Left kidney (tissue), 8 donors: ENCODE data around the gene RABEP1. TPM values are rescaled to one million over a fixed set of nuclear protein-coding genes. Genes with fewer than 3 reads are reported as not detected.
"Not testable (repeated sequence)": the region's sequence is repeated elsewhere in the genome, so short reads cannot be mapped to it uniquely, and the experiment has no call there.

Experiments
- DNase-seq: peaks from one replicate; pipeline ENCODE4 v3.0.0-alpha.2; 2013
- long read RNA-seq, 8 donors: transcript quantifications; one replicate each; lab custom pipeline, GENCODE V29; 2026
- polyA plus RNA-seq: library from polyadenylated mRNA; unstranded; fragments of 120-200 nt; gene quantifications from one replicate; pipeline ENCODE4 v1.2.1, GENCODE V29; 2013; ENCODE audit not compliant: insufficient read length

The RABEP1 gene, protein sequence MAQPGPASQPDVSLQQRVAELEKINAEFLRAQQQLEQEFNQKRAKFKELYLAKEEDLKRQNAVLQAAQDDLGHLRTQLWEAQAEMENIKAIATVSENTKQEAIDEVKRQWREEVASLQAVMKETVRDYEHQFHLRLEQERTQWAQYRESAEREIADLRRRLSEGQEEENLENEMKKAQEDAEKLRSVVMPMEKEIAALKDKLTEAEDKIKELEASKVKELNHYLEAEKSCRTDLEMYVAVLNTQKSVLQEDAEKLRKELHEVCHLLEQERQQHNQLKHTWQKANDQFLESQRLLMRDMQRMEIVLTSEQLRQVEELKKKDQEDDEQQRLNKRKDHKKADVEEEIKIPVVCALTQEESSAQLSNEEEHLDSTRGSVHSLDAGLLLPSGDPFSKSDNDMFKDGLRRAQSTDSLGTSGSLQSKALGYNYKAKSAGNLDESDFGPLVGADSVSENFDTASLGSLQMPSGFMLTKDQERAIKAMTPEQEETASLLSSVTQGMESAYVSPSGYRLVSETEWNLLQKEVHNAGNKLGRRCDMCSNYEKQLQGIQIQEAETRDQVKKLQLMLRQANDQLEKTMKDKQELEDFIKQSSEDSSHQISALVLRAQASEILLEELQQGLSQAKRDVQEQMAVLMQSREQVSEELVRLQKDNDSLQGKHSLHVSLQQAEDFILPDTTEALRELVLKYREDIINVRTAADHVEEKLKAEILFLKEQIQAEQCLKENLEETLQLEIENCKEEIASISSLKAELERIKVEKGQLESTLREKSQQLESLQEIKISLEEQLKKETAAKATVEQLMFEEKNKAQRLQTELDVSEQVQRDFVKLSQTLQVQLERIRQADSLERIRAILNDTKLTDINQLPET
- polyA plus RNA-seq = 76.8 TPM
- long read RNA-seq, donor 1, full-length matches to known transcripts = 2 of 2 reads
- long read RNA-seq, donor 1, partial matches to known transcripts = 0 of 2 reads
- long read RNA-seq, donor 1, other reads (novel, unspliced or antisense) = 0 of 2 reads
- long read RNA-seq, donor 2, full-length matches to known transcripts = 1 of 8 reads
- long read RNA-seq, donor 2, partial matches to known transcripts = 7 of 8 reads
- long read RNA-seq, donor 2, other reads (novel, unspliced or antisense) = 0 of 8 reads
- long read RNA-seq, donor 3, full-length matches to known transcripts = 3 of 40 reads
- long read RNA-seq, donor 3, partial matches to known transcripts = 37 of 40 reads
- long read RNA-seq, donor 3, other reads (novel, unspliced or antisense) = 0 of 40 reads
- long read RNA-seq, donor 4 = 0 reads
- long read RNA-seq, donor 5, full-length matches to known transcripts = 5 of 5 reads
- long read RNA-seq, donor 5, partial matches to known transcripts = 0 of 5 reads
- long read RNA-seq, donor 5, other reads (novel, unspliced or antisense) = 0 of 5 reads
- long read RNA-seq, donor 6, full-length matches to known transcripts = 2 of 56 reads
- long read RNA-seq, donor 6, partial matches to known transcripts = 42 of 56 reads
- long read RNA-seq, donor 6, other reads (novel, unspliced or antisense) = 12 of 56 reads
- long read RNA-seq, donor 7, full-length matches to known transcripts = 2 of 58 reads
- long read RNA-seq, donor 7, partial matches to known transcripts = 51 of 58 reads
- long read RNA-seq, donor 7, other reads (novel, unspliced or antisense) = 5 of 58 reads
- long read RNA-seq, donor 8, full-length matches to known transcripts = 1 of 1 reads
- long read RNA-seq, donor 8, partial matches to known transcripts = 0 of 1 reads
- long read RNA-seq, donor 8, other reads (novel, unspliced or antisense) = 0 of 1 reads

- peak; percentile 92 for DNase-seq
Measured at GRCh38 chr17:5281814-5282641, at the start of gene RABEP1. TSS of gene RABEP1 (plus strand) at chr17:5282284. CDS start at chr17:5282487, 203 bp downstream.

DNA sequence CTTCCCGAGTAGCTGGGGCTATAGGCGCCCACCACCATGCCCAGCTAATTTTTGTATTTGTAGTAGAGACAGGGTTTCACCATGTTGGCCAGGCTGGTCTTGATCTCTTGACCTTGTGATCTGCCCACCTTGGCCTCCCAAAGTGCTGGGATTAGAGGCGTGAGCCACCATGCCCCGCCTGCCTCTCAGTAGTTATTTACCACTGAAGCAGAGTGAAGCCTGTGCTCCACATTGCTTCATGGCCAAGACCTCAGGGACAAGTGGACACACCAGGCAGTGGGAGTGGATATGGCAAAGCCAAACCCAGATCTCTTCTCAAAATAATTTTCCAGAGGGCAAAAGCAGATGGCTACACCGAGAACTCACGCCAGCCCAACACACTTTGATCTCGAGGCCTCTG lies 48.6 kb upstream of the RABEP1 start:
- not testable (repeated sequence) for DNase-seq

GRCh38 chr17:5234645-5235576 lies 47.2 kb upstream of the RABEP1 start, which contains the start of gene SCIMP:
TSS of gene SCIMP (minus strand) at chr17:5234860. CDS start at chr17:5234755, 105 bp downstream.
- DNase-seq = no peak

- no peak for DNase-seq
Measured at GRCh38 chr17:5236938-5237540, 45.0 kb upstream of the RABEP1 start.

GRCh38 chr17:5237541-5238016 lies 44.5 kb upstream of the RABEP1 start:
- DNase-seq = peak; percentile 26

DNA sequence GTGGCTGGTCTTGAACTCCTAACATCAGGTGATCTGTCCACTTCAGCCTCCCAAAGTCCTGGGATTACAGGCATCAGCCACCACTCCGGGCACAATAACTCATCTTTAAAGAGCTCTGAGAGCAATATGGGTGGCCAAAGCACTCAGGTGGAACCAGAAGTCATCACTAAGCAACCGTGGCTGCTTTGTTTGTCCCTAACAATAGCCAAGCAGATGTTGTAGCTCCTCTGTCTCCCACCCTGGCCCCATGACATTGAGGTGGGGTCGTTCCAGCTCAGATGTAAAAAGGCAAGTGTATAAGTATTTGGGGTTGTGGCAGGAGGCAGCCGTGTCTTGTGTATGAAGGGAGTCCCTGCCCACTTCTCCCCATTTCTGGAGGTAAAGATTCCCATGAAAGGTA lies 43.8 kb upstream of the RABEP1 start:
- no peak for DNase-seq

GRCh38 chr17:5239769-5240168 lies 42.3 kb upstream of the RABEP1 start:
- not testable (repeated sequence) for DNase-seq

- no peak for DNase-seq
Measured at GRCh38 chr17:5241861-5242671, 40.0 kb upstream of the RABEP1 start.

DNA sequence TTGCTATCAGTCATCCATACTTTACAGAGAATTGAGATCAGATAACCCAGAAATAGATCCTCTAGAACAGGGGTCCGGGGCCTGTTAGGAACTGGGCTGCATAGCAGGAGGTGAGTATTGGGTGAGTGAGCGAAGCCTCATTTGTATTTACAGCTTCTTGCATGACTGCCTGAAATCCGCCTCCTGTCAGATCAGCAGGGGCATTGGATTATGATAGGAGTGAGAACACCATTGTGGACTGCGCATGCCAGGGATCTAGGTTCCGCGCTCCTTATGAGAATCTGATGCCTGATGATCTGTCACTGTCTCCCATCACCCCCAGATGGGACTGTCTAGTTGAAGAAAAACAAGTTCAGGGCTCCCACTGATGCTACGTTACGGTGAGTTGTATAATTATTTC lies 34.5 kb upstream of the RABEP1 start:
- no peak for DNase-seq

GRCh38 chr17:5248821-5249479 lies 33.1 kb upstream of the RABEP1 start:
- no peak for DNase-seq

- peak; percentile 78 for DNase-seq
Measured at GRCh38 chr17:5249615-5250014, 32.5 kb upstream of the RABEP1 start.

- DNase-seq = no peak
Measured at GRCh38 chr17:5254414-5254813, 27.7 kb upstream of the RABEP1 start.

DNA sequence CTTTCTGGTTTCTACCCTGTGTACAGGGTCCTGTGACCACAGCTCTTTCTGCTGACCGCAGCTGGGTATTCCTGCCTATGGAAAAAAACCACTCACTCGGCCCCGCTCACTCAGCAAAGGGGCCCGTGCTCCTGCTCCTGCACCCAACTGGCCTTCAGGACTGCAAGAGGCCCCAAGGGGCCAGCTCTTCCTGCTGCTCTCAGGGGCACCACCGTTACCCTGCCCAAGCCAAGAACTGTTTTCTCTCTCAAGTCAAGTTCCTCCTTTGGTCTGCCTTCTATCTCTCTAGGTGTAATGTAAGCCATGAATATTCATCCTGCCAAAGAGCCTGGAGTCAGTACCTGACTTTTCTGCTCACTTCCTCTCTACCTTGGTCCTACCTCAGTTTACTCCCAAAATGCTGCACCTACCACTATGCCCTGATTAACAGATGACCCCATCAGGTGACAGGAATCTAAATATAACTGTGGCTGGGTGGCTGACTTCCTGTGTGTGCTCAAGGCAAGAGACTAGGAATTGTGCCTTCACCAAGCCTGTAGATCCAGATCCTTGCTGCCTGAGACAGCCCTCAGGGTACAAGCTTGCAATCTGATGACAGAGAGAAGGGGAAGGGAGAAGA lies 27.1 kb upstream of the RABEP1 start:
- no peak for DNase-seq

GRCh38 chr17:5257124-5257523 lies 25.0 kb upstream of the RABEP1 start:
- DNase-seq = no peak

- no peak for DNase-seq
Measured at GRCh38 chr17:5260542-5260941, 21.5 kb upstream of the RABEP1 start.

GRCh38 chr17:5262416-5262991 lies 19.6 kb upstream of the RABEP1 start:
- no peak for DNase-seq
